Measurements from ENCODE around the gene GABBR2. TPM values are rescaled to one million over a fixed set of nuclear protein-coding genes. Genes with fewer than 3 reads are reported as not detected.

GABBR2 gene
- total and polyA plus RNA-seq, 4 donors, result 0.39 TPM; not detected in 3

GRCh38 chr9:98570663-98571440 is 137.9 kb downstream of the GABBR2 start:
- ATAC-seq (ENCODE audit: low FRiP score) (no peak), DNase-seq (no peak)
- intact Hi-C loops (cut with DNase I), result no loop called here
- Histone ChIP-seq H3K4me1 (ENCODE audit: control insufficient read depth in 1 of 2, insufficient read depth in 2 of 2, low read length in 2 of 2) (no peaks in the 10 kb centered on the region), H3K27me3 (ENCODE audit: control insufficient read depth in 1 of 2, insufficient read depth in 2 of 2, low read length in 1 of 2) (peaks cover 0 to 1% of the 10 kb centered on the region in 2 donors), H3K36me3 (ENCODE audit: control insufficient read depth in 1 of 2, insufficient read depth in 2 of 2, low read length in 1 of 2) (no peaks in the 10 kb centered on the region), H3K4me3 (ENCODE audit: low read length in 2 of 2) (no peak overlapping the region), H3K9me3 (ENCODE audit: control insufficient read depth, low read length) (no peaks in the 10 kb centered on the region), H3K27ac (ENCODE audit: low read depth in 1 of 2, low read length in 2 of 2) (no peak overlapping the region)
- 78 to 82% methylated on average over 12 of the region's 12 CpGs for WGBS, 2 donors

GRCh38 chr9:98570055-98570454 is 138.7 kb downstream of the GABBR2 start:
- ATAC-seq (ENCODE audit: low FRiP score), result no peak
- H3K4me1 ChIP-seq (ENCODE audit: control insufficient read depth in 1 of 2, insufficient read depth in 2 of 2, low read length in 2 of 2), result no peaks in the 10 kb centered on the region
- WGBS, 2 donors, result 87 to 89% methylated on average over 9 of the region's 9 CpGs
- H3K36me3 ChIP-seq (ENCODE audit: control insufficient read depth in 1 of 2, insufficient read depth in 2 of 2, low read length in 1 of 2), result no peaks in the 10 kb centered on the region
- DNase-seq, result no peak
- no peak overlapping the region for H3K4me3 ChIP-seq (ENCODE audit: low read length in 2 of 2)
- peaks cover 0 to 1% of the 10 kb centered on the region in 2 donors for H3K27me3 ChIP-seq (ENCODE audit: control insufficient read depth in 1 of 2, insufficient read depth in 2 of 2, low read length in 1 of 2)
- no peaks in the 10 kb centered on the region for H3K9me3 ChIP-seq (ENCODE audit: control insufficient read depth, low read length)
- intact Hi-C loops (cut with DNase I), result no loop called here
- no peak overlapping the region for H3K27ac ChIP-seq (ENCODE audit: low read depth in 1 of 2, low read length in 2 of 2)

- H3K4me1 ChIP-seq (ENCODE audit: control insufficient read depth in 1 of 2, insufficient read depth in 2 of 2, low read length in 2 of 2), result no peaks in the 10 kb centered on the region
- H3K36me3 ChIP-seq (ENCODE audit: control insufficient read depth in 1 of 2, insufficient read depth in 2 of 2, low read length in 1 of 2), result no peaks in the 10 kb centered on the region
- H3K4me3 ChIP-seq (ENCODE audit: low read length in 2 of 2), result no peak overlapping the region
- WGBS, 2 donors, result 91 to 92% methylated on average over 4 of the region's 4 CpGs
- no peak for ATAC-seq (ENCODE audit: low FRiP score)
- no peaks in the 10 kb centered on the region for H3K27me3 ChIP-seq (ENCODE audit: control insufficient read depth in 1 of 2, insufficient read depth in 2 of 2, low read length in 1 of 2)
- intact Hi-C loops (cut with DNase I), result no loop called here
- H3K9me3 ChIP-seq (ENCODE audit: control insufficient read depth, low read length), result no peaks in the 10 kb centered on the region
- DNase-seq, result no peak
- H3K27ac ChIP-seq (ENCODE audit: low read depth in 1 of 2, low read length in 2 of 2), result no peak overlapping the region
Measured at GRCh38 chr9:98569491-98569890, 139.2 kb downstream of the GABBR2 start.

GRCh38 chr9:98568909-98569469 is 139.7 kb downstream of the GABBR2 start:
- no peak for ATAC-seq (ENCODE audit: low FRiP score)
- intact Hi-C loops (cut with DNase I), result no loop called here
- no peak overlapping the region for H3K4me3 ChIP-seq (ENCODE audit: low read length in 2 of 2)
- no peaks in the 10 kb centered on the region for H3K27me3 ChIP-seq (ENCODE audit: control insufficient read depth in 1 of 2, insufficient read depth in 2 of 2, low read length in 1 of 2)
- H3K9me3 ChIP-seq (ENCODE audit: control insufficient read depth, low read length), result no peaks in the 10 kb centered on the region
- H3K4me1 ChIP-seq (ENCODE audit: control insufficient read depth in 1 of 2, insufficient read depth in 2 of 2, low read length in 2 of 2), result no peaks in the 10 kb centered on the region
- no peak overlapping the region for H3K27ac ChIP-seq (ENCODE audit: low read depth in 1 of 2, low read length in 2 of 2)
- no peak for DNase-seq
- no peaks in the 10 kb centered on the region for H3K36me3 ChIP-seq (ENCODE audit: control insufficient read depth in 1 of 2, insufficient read depth in 2 of 2, low read length in 1 of 2)
- whole genome bisulfite sequencing, 2 donors, result 71 to 76% methylated on average over 6 of the region's 6 CpGs

- WGBS, 2 donors, result 74 to 85% methylated on average over 4 of the region's 4 CpGs
- Histone ChIP-seq H3K27me3 (ENCODE audit: control insufficient read depth in 1 of 2, insufficient read depth in 2 of 2, low read length in 1 of 2) (no peaks in the 10 kb centered on the region), H3K9me3 (ENCODE audit: control insufficient read depth, low read length) (no peaks in the 10 kb centered on the region), H3K27ac (ENCODE audit: low read depth in 1 of 2, low read length in 2 of 2) (no peak overlapping the region), H3K4me3 (ENCODE audit: low read length in 2 of 2) (no peak overlapping the region), H3K36me3 (ENCODE audit: control insufficient read depth in 1 of 2, insufficient read depth in 2 of 2, low read length in 1 of 2) (no peaks in the 10 kb centered on the region), H3K4me1 (ENCODE audit: control insufficient read depth in 1 of 2, insufficient read depth in 2 of 2, low read length in 2 of 2) (no peaks in the 10 kb centered on the region)
- DNase-seq (no peak), ATAC-seq (ENCODE audit: low FRiP score) (no peak)
- intact Hi-C loops (cut with DNase I), result no loop called here
Measured at GRCh38 chr9:98568234-98568908, 140.4 kb downstream of the GABBR2 start.

- intact Hi-C loops (cut with DNase I), result no loop called here
- no peak overlapping the region for H3K27ac ChIP-seq (ENCODE audit: low read depth in 1 of 2, low read length in 2 of 2)
- no peak overlapping the region for H3K4me3 ChIP-seq (ENCODE audit: low read length in 2 of 2)
- WGBS, 2 donors, result 87 to 91% methylated on average over 10 of the region's 10 CpGs
- no peaks in the 10 kb centered on the region for H3K27me3 ChIP-seq (ENCODE audit: control insufficient read depth in 1 of 2, insufficient read depth in 2 of 2, low read length in 1 of 2)
- no peaks in the 10 kb centered on the region for H3K36me3 ChIP-seq (ENCODE audit: control insufficient read depth in 1 of 2, insufficient read depth in 2 of 2, low read length in 1 of 2)
- DNase-seq (no peak), ATAC-seq (ENCODE audit: low FRiP score) (no peak)
- no peaks in the 10 kb centered on the region for H3K9me3 ChIP-seq (ENCODE audit: control insufficient read depth, low read length)
- H3K4me1 ChIP-seq (ENCODE audit: control insufficient read depth in 1 of 2, insufficient read depth in 2 of 2, low read length in 2 of 2), result no peaks in the 10 kb centered on the region
Measured at GRCh38 chr9:98567540-98568233, 141.0 kb downstream of the GABBR2 start.

- Histone ChIP-seq H3K36me3 (ENCODE audit: control insufficient read depth in 1 of 2, insufficient read depth in 2 of 2, low read length in 1 of 2) (no peaks in the 10 kb centered on the region), H3K9me3 (ENCODE audit: control insufficient read depth, low read length) (no peaks in the 10 kb centered on the region), H3K4me1 (ENCODE audit: control insufficient read depth in 1 of 2, insufficient read depth in 2 of 2, low read length in 2 of 2) (no peaks in the 10 kb centered on the region), H3K27ac (ENCODE audit: low read depth in 1 of 2, low read length in 2 of 2) (no peak overlapping the region), H3K27me3 (ENCODE audit: control insufficient read depth in 1 of 2, insufficient read depth in 2 of 2, low read length in 1 of 2) (no peaks in the 10 kb centered on the region), H3K4me3 (ENCODE audit: low read length in 2 of 2) (no peak overlapping the region)
- intact Hi-C loops (cut with DNase I), result no loop called here
- peak; percentile 41 for ATAC-seq (ENCODE audit: low FRiP score)
- DNase-seq, result no peak
- 95 to 97% methylated on average over 15 of the region's 15 CpGs for WGBS, 2 donors
Measured at GRCh38 chr9:98565152-98566135, 143.3 kb downstream of the GABBR2 start.

GRCh38 chr9:98564714-98565113 is 144.0 kb downstream of the GABBR2 start:
- H3K36me3 ChIP-seq (ENCODE audit: control insufficient read depth in 1 of 2, insufficient read depth in 2 of 2, low read length in 1 of 2), result no peaks in the 10 kb centered on the region
- 94% methylated on average over 4 of the region's 4 CpGs for WGBS, 2 donors
- H3K9me3 ChIP-seq (ENCODE audit: control insufficient read depth, low read length), result no peaks in the 10 kb centered on the region
- H3K27ac ChIP-seq (ENCODE audit: low read depth in 1 of 2, low read length in 2 of 2), result no peak overlapping the region
- no peaks in the 10 kb centered on the region for H3K27me3 ChIP-seq (ENCODE audit: control insufficient read depth in 1 of 2, insufficient read depth in 2 of 2, low read length in 1 of 2)
- no peak for ATAC-seq (ENCODE audit: low FRiP score)
- H3K4me1 ChIP-seq (ENCODE audit: control insufficient read depth in 1 of 2, insufficient read depth in 2 of 2, low read length in 2 of 2), result no peaks in the 10 kb centered on the region
- DNase-seq, result no peak
- intact Hi-C loops (cut with DNase I), result no loop called here
- no peak overlapping the region for H3K4me3 ChIP-seq (ENCODE audit: low read length in 2 of 2)
